Body of pancreas (tissue), 4 donors: Measurements from ENCODE around the gene CD207. TPM values are rescaled to one million over a fixed set of nuclear protein-coding genes. Genes with fewer than 3 reads are reported as not detected.
A peak's percentile ranks its signal among the peaks of the same experiment; 100 is the strongest.

ENCODE experiments used
- ATAC-seq: fragments of 150-250 bp; one replicate; pipeline ENCODE4 v1.9.1; 2016
- DNase-seq, 4 donors: peaks; one replicate each; pipeline ENCODE4 v3.0.0-alpha.2; 2019
- H3K27ac ChIP-seq, 4 donors: fragments of 200-600 bp; sonication (generic); 1 replicate in 3 of 4; 2 replicates in 1 of 4; pipeline versions ENCODE4 v1.5.1 to v1.6.1; 2016 to 2019; ENCODE audit warnings: mild to moderate bottlenecking in 1 of 4, mixed read lengths in 1 of 4, moderate library complexity in 1 of 4
- H3K27me3 ChIP-seq, 2 donors: fragments of 200-600 bp; sonication (generic); one replicate each; pipeline ENCODE4 v1.6.0; 2016; ENCODE audit warnings: mild to moderate bottlenecking in 1 of 2
- H3K36me3 ChIP-seq, 2 donors: fragments of 200-600 bp; sonication (generic); replicated peaks in 1 of 2; 2 replicates each; pipeline ENCODE4 v1.5.1; 2016; ENCODE audit warnings: low read depth in 2 of 2; ENCODE audit not compliant: insufficient read depth in 1 of 2
- H3K4me1 ChIP-seq: fragments of 200-600 bp; sonication (generic); one replicate; pipeline ENCODE4 v1.6.0; 2016
- H3K4me3 ChIP-seq, 2 donors: fragments of 200-600 bp; sonication (generic); 1 replicate in 1 of 2; 2 replicates in 1 of 2; pipeline ENCODE4 v1.5.1; 2016 to 2019
- H3K9me3 ChIP-seq, 3 donors: fragments of 200-600 bp; sonication (generic); 1 replicate in 2 of 3; 2 replicates in 1 of 3; pipeline ENCODE4 v1.5.1; 2016
- CTCF ChIP-seq, 7 experiments: fragments of 450-650 bp in 4 of 7; fragments of 200-600 bp in 3 of 7; sonication (generic) in 3 of 7; IDR thresholded peaks; one replicate each; pipeline ENCODE4 v1.5.1; 2016 to 2019; ENCODE audit warnings: antibody characterized with exemption in 7 of 7
- POLR2A ChIP-seq, 3 donors: fragments of 450-650 bp; IDR thresholded peaks; one replicate each; pipeline ENCODE4 v1.6.1; 2016; ENCODE audit warnings: antibody characterized with exemption in 3 of 3, mild to moderate bottlenecking in 2 of 3
- WGBS, 2 donors: methylation state at CpG; one replicate each; pipeline ENCODE4 v1.1.5; 2017; 5-methylcytosine and 5-hydroxymethylcytosine counted together
- intact Hi-C: fragments of 100-400 bp; cut with DNase I; formaldehyde crosslinking; loops from one replicate; pipeline ENCODE4 v1.15.1; 2023
- total RNA-seq, 2 donors: library from RNA; depleted of rRNA; stranded (reverse); fragments of >200 nt; gene quantifications; one replicate each; pipeline ENCODE4 v1.1.0, GENCODE V29; 2016

Gene CD207
- total RNA-seq, 2 donors from 2014 or later, result not detected

DNA sequence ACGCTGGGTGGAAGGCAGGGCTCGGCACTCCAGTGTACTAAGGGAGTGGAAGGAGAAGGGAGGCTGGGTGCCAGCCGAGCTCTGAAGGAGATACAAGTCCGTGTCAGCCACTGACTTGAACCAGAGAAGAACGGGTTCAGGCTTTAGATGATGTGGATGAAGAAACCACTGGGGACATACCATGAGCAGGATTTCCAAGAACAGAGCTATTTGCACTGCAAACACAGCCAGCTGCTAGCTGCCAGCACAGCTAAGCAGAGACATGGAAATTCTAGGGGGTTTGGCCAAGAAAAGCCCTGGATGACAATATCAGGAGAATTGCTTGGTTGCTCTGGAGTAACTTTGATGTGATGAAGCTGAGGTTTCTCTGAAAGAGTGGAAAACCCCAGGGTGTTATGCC, 5.2 kb downstream of the CD207 start:
- 61 to 68% methylated on average over 5 of the region's 5 CpGs for WGBS, 2 donors
- DNase-seq (no peak), ATAC-seq (peak; percentile 21)
- Histone ChIP-seq H3K4me1 (no peaks in the 10 kb centered on the region), H3K36me3 (no peaks in the 10 kb centered on the region), H3K9me3 (no peaks in the 10 kb centered on the region), H3K27ac (no peak overlapping the region), H3K4me3 (no peak overlapping the region), H3K27me3 (no peaks in the 10 kb centered on the region)
- intact Hi-C loops, result no loop called here
- TF ChIP-seq CTCF (IDR thresholded peaks at IDR 0.05) (no peak), POLR2A (IDR thresholded peaks at IDR 0.05) (no peak)

DNA sequence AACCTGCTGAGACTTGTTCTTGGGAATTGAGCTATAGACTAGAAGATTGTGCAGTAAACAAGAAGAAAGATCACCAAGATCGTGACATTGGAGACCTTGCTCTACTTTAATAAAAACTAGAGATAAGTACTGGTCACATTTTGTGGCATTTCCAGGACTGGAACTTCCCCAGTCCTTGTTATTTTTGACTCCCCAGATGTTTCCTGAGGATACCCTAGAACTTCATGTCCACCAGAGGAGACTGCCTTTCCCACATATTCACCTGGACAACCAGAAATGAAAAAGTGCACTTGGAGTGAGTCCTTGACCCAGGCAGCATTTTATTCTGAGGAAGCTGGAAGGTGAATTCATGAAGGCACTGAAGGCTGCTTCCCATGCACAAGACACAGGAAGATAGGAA, 5.7 kb downstream of the CD207 start:
- H3K36me3 ChIP-seq, result no peaks in the 10 kb centered on the region
- H3K4me1 ChIP-seq, result no peaks in the 10 kb centered on the region
- no peak overlapping the region for H3K4me3 ChIP-seq
- ATAC-seq (no peak), DNase-seq (no peak)
- no peaks in the 10 kb centered on the region for H3K9me3 ChIP-seq
- no peaks in the 10 kb centered on the region for H3K27me3 ChIP-seq
- no peak overlapping the region for H3K27ac ChIP-seq
- WGBS, 2 donors, result 44 to 60% methylated on average over 1 of the region's 1 CpG
- TF ChIP-seq CTCF (IDR thresholded peaks at IDR 0.05) (no peak), POLR2A (IDR thresholded peaks at IDR 0.05) (no peak)
- intact Hi-C loops, result no loop called here

DNA sequence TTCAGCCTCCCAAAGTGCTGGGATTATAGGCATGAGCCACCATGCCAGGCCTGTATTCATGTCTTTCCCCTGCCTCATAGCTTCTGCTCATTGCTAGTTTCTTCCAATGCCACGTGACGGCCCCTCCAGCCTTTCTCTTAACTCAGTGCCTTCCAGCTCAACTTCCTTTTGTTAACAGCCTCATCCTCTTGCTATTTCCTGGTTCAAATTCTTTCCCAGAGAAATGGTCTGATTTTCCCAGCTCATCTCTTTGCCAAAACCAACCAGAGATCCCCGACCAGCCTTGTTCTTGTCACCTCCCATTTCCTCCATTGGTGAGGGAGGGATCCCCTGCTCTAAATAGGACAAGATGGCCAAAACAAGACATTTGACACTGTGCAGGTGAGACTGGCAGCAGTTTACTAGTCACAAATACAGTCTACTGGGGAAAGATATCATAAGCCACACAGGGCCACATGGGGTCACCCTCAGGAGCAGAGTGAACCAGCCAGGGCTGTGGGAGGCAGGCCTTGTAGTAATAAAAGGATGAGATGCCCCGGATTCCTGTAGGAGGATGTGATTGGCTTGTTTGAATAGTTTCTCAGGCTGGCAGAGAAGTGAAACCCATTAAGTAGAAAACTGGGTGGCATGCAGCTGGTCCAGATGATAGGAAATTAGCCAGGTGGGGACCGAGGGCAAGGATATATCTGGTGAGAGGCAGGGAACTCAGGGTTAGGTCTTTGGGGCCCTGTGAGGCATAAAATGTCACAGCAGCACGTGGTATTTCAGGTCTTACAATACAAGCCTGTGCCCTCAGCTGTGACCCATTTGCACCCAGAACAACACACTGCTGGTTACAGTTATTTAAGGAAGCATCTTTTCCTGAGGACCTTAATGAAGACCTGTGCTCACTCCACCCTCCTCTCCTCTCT, 6.4 kb downstream of the CD207 start:
- no peak overlapping the region for H3K27ac ChIP-seq
- no peak overlapping the region for H3K4me3 ChIP-seq
- DNase-seq (no peak), ATAC-seq (no peak)
- H3K27me3 ChIP-seq, result no peaks in the 10 kb centered on the region
- no peaks in the 10 kb centered on the region for H3K9me3 ChIP-seq
- H3K4me1 ChIP-seq, result no peaks in the 10 kb centered on the region
- H3K36me3 ChIP-seq, result no peaks in the 10 kb centered on the region
- TF ChIP-seq POLR2A (IDR thresholded peaks at IDR 0.05), result no peak
- TF ChIP-seq CTCF (IDR thresholded peaks at IDR 0.05), result no peak
- intact Hi-C loops, result no loop called here
- 57 to 70% methylated on average over 6 of the region's 6 CpGs for WGBS, 2 donors

GRCh38 chr2:70828115-70828514, 7.5 kb downstream of the CD207 start:
- no peaks in the 10 kb centered on the region for H3K27me3 ChIP-seq
- DNase-seq (no peak), ATAC-seq (no peak)
- no peak overlapping the region for H3K27ac ChIP-seq
- no peaks in the 10 kb centered on the region for H3K9me3 ChIP-seq
- no peak overlapping the region for H3K4me3 ChIP-seq
- intact Hi-C loops, result no loop called here
- no peak for TF ChIP-seq CTCF (IDR thresholded peaks at IDR 0.05)
- TF ChIP-seq POLR2A (IDR thresholded peaks at IDR 0.05), result no peak
- H3K4me1 ChIP-seq, result no peaks in the 10 kb centered on the region
- 68 to 69% methylated on average over 4 to 5 of the region's 5 CpGs for WGBS, 2 donors
- no peaks in the 10 kb centered on the region for H3K36me3 ChIP-seq

DNA sequence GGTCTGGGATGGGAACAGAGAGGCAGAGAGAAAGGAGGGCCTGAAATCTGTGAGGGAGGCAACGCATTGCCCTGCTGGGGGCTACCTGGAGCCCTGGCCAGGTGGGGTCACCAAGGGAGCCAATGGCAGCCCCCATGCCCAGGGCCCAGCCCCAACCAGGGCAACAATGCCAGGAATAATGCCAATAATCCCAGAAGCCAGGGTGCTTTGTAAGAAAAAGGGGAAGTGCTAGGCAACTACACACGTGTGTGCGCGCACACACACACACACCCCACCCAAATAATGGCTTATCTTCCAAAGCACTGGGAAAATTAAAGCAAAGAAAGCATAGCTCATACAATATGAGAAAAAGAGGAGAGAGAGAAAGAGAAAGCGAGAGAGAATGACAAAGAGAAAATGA, 8.2 kb downstream of the CD207 start:
- intact Hi-C loops, result no loop called here
- no peak overlapping the region for H3K27ac ChIP-seq
- H3K4me3 ChIP-seq, result no peak overlapping the region
- H3K27me3 ChIP-seq, result no peaks in the 10 kb centered on the region
- DNase-seq (no peak), ATAC-seq (no peak)
- 65 to 87% methylated on average over 5 of the region's 5 CpGs for WGBS, 2 donors
- no peaks in the 10 kb centered on the region for H3K36me3 ChIP-seq
- H3K4me1 ChIP-seq, result no peaks in the 10 kb centered on the region
- no peaks in the 10 kb centered on the region for H3K9me3 ChIP-seq
- TF ChIP-seq CTCF (IDR thresholded peaks at IDR 0.05) (no peak), POLR2A (IDR thresholded peaks at IDR 0.05) (no peak)
